GM19463 (cell line): ENCODE data around the gene TRIP12.
"Not testable (repeated sequence)": the region's sequence is repeated elsewhere in the genome, so short reads cannot be mapped to it uniquely, and the experiment has no call there.

Experiments
- ATAC-seq: cut with Tn5 transposase; IDR thresholded peaks from one replicate; pipeline ENCODE4 v1.9.1; 2021; ENCODE audit warnings: mild to moderate bottlenecking, moderate library complexity; ENCODE audit not compliant: unreplicated experiment

The TRIP12 gene

GRCh38 chr2:229879191-229879950, 42.4 kb downstream of the TRIP12 start:
- ATAC-seq, result no peak

GRCh38 chr2:229875549-229875948, 46.3 kb downstream of the TRIP12 start:
- ATAC-seq, result no peak

GRCh38 chr2:229874647-229875046, 47.2 kb downstream of the TRIP12 start:
- no peak for ATAC-seq

GRCh38 chr2:229873123-229873581, 48.7 kb downstream of the TRIP12 start:
- peak; percentile 80 for ATAC-seq

GRCh38 chr2:229870903-229871656, 50.7 kb downstream of the TRIP12 start:
- ATAC-seq, result no peak

- no peak for ATAC-seq
These were observed 52.6 kb downstream of the TRIP12 start for GRCh38 chr2:229869226-229869625.

GRCh38 chr2:229868794-229869193, 53.0 kb downstream of the TRIP12 start:
- no peak for ATAC-seq

- no peak for ATAC-seq
These were observed 56.8 kb downstream of the TRIP12 start for GRCh38 chr2:229865033-229865432.

- no peak for ATAC-seq
These were observed 60.4 kb downstream of the TRIP12 start for GRCh38 chr2:229861431-229861830.

- ATAC-seq, result no peak
These were observed 61.5 kb downstream of the TRIP12 start for GRCh38 chr2:229860334-229860733.

- ATAC-seq, result no peak
These were observed 63.5 kb downstream of the TRIP12 start for GRCh38 chr2:229858351-229858750.

- no peak for ATAC-seq
These were observed 64.2 kb downstream of the TRIP12 start for GRCh38 chr2:229857634-229858033.

- ATAC-seq, result peak; percentile 95
These were observed 65.4 kb downstream of the TRIP12 start for GRCh38 chr2:229856413-229856812.

- no peak for ATAC-seq
These were observed 66.7 kb downstream of the TRIP12 start for GRCh38 chr2:229855116-229855515.

- peak; percentile 77 for ATAC-seq
These were observed 69.2 kb downstream of the TRIP12 start for GRCh38 chr2:229852565-229852964.

GRCh38 chr2:229851870-229852269, 69.9 kb downstream of the TRIP12 start:
- ATAC-seq, result no peak

- ATAC-seq, result not testable (repeated sequence)
These were observed 71.2 kb downstream of the TRIP12 start for GRCh38 chr2:229850355-229851275.

GRCh38 chr2:229849073-229849472, 72.7 kb downstream of the TRIP12 start:
- ATAC-seq, result no peak

GRCh38 chr2:229843613-229844012, 78.2 kb downstream of the TRIP12 start:
- ATAC-seq, result no peak

- no peak for ATAC-seq
These were observed 83.1 kb downstream of the TRIP12 start for GRCh38 chr2:229838729-229839128.

GRCh38 chr2:229836847-229837246, 85.0 kb downstream of the TRIP12 start:
- ATAC-seq, result no peak
